NCI-H526 treated with DMSO at 0.1 percent for 48 hours (cell line): ENCODE data around the gene ARHGEF16.

ENCODE experiments used
- DNase-seq: peaks from one replicate; lab custom pipeline; 2025; lab: John Stamatoyannopoulos, UW

The ARHGEF16 gene

GRCh38 chr1:3456964-3457909 is 2.8 kb downstream of the ARHGEF16 start:
- DNase-seq, result no peak

- no peak for DNase-seq
Observed at GRCh38 chr1:3457910-3458883, 3.7 kb downstream of the ARHGEF16 start.

GRCh38 chr1:3459051-3459908 is 4.8 kb downstream of the ARHGEF16 start:
- no peak for DNase-seq

GRCh38 chr1:3459940-3460671 is 5.6 kb downstream of the ARHGEF16 start:
- peak; percentile 4 for DNase-seq

- DNase-seq, result no peak
Observed at GRCh38 chr1:3460672-3461131, 6.2 kb downstream of the ARHGEF16 start.

- DNase-seq, result no peak
Observed at GRCh38 chr1:3461238-3461933, 6.9 kb downstream of the ARHGEF16 start.

- no peak for DNase-seq
Observed at GRCh38 chr1:3461934-3462275, 7.4 kb downstream of the ARHGEF16 start.

GRCh38 chr1:3462356-3463012 is 8.0 kb downstream of the ARHGEF16 start:
- DNase-seq, result no peak

GRCh38 chr1:3463013-3463385 is 8.5 kb downstream of the ARHGEF16 start:
- no peak for DNase-seq

GRCh38 chr1:3463408-3463863 is 9.0 kb downstream of the ARHGEF16 start:
- no peak for DNase-seq

GRCh38 chr1:3463891-3464648 is 9.6 kb downstream of the ARHGEF16 start:
- DNase-seq, result no peak

- no peak for DNase-seq
Observed at GRCh38 chr1:3464649-3465025, 10.2 kb downstream of the ARHGEF16 start.

- no peak for DNase-seq
Observed at GRCh38 chr1:3465091-3465934, 10.8 kb downstream of the ARHGEF16 start.

GRCh38 chr1:3465935-3466321 is 11.5 kb downstream of the ARHGEF16 start:
- DNase-seq, result no peak

GRCh38 chr1:3466366-3467075 is 12.1 kb downstream of the ARHGEF16 start:
- DNase-seq, result no peak

- no peak for DNase-seq
Observed at GRCh38 chr1:3467096-3468036, 12.9 kb downstream of the ARHGEF16 start.
